Coronary artery (tissue), 2 donors: ENCODE results near the gene TNS1.

Source experiments
- DNase-seq: peaks from one replicate; pipeline ENCODE4 v3.0.0-alpha.2; 2017; ENCODE audit warnings: low spot score
- H3K27ac ChIP-seq, 2 donors: fragments of 200-600 bp; sonication (generic); one replicate each; pipeline ENCODE4 v1.5.1; 2016 to 2019
- H3K4me3 ChIP-seq: fragments of 200-600 bp; sonication (generic); 2 replicates; pipeline ENCODE4 v1.5.1; 2016; ENCODE audit warnings: mild to moderate bottlenecking, moderate library complexity
- CTCF ChIP-seq: fragments of 200-600 bp; sonication (generic); IDR thresholded peaks from one replicate; pipeline ENCODE4 v1.5.1; 2019; ENCODE audit warnings: antibody characterized with exemption

The TNS1 gene

GRCh38 chr2:217958206-217958883 lies 44.5 kb downstream of the TNS1 start:
- Histone ChIP-seq H3K4me3 (no peak overlapping the region), H3K27ac (peak overlapping the region in 1 of 2 donors; percentile 18)
- DNase-seq, result no peak
- no peak for TF ChIP-seq CTCF

- Histone ChIP-seq H3K4me3 (peak overlapping the region; percentile 14), H3K27ac (peak overlapping the region; percentile 90 to 91)
- no peak for DNase-seq
- TF ChIP-seq CTCF, result no peak
Observed at GRCh38 chr2:217956586-217957457, 46.0 kb downstream of the TNS1 start.

GRCh38 chr2:217955881-217956493 lies 46.8 kb downstream of the TNS1 start:
- no peak for DNase-seq
- Histone ChIP-seq H3K4me3 (no peak overlapping the region), H3K27ac (peak overlapping the region; percentile 90 to 91)
- no peak for TF ChIP-seq CTCF

- no peak for DNase-seq
- H3K4me3 ChIP-seq, result peak overlapping the region; percentile 1
Observed at GRCh38 chr2:217954971-217955740, 47.6 kb downstream of the TNS1 start.

GRCh38 chr2:217954469-217954868 lies 48.3 kb downstream of the TNS1 start:
- no peak for TF ChIP-seq CTCF
- DNase-seq, result no peak
- peak overlapping the region; percentile 1 for H3K4me3 ChIP-seq
- peak overlapping the region; percentile 90 to 91 for H3K27ac ChIP-seq

More at GRCh38 chr2:217954971-217955740, 47.6 kb downstream of the TNS1 start:
- H3K27ac ChIP-seq, result peak overlapping the region; percentile 90 to 91
- TF ChIP-seq CTCF, result no peak

GRCh38 chr2:217954051-217954450 lies 48.7 kb downstream of the TNS1 start:
- DNase-seq, result no peak
- TF ChIP-seq CTCF, result no peak
- H3K4me3 ChIP-seq, result peak overlapping the region; percentile 46
- peak overlapping the region; percentile 90 to 91 for H3K27ac ChIP-seq
